Prostate gland (tissue), 1 donor: ENCODE results near the gene AFAP1.

Source experiments
- POLR2A ChIP-seq: fragments of 450-650 bp; IDR thresholded peaks from one replicate; pipeline ENCODE4 v1.6.1; 2016; ENCODE audit warnings: antibody characterized with exemption, mild to moderate bottlenecking
- POLR2AphosphoS5 ChIP-seq: sonication (generic); formaldehyde crosslinking; IDR thresholded peaks from one replicate; pipeline ENCODE4 v1.6.1; 2017; ENCODE audit warnings: antibody characterized with exemption

GRCh38 chr4:7867701-7868435 is 71.8 kb downstream of the AFAP1 start:
- TF ChIP-seq POLR2A (no peak), POLR2AphosphoS5 (no peak)
